ENCODE results near the gene TPBGL.

Gene TPBGL

DNA sequence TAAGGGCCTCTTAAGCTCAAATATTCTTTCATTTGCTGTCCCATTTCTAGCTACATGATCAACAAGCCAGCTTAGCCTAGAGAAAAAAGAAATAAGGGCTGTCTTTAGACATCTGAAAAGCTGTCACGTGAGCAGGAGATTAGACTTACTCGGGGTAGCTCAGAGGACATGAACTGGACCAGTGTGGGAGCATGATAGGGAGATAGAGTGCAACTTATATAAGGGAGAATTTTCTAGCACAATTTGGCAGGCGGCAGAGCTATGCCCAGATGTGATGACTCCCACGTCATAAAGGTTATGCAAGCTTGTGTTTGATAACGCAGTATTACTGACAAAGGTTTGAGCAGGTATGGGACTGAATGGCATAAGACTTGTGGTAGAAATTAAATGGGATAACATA is 28.2 kb upstream of the TPBGL start:
- DNase-seq (ENCODE audit: low read depth): no peak
- TF ChIP-seq, protein P1, sequence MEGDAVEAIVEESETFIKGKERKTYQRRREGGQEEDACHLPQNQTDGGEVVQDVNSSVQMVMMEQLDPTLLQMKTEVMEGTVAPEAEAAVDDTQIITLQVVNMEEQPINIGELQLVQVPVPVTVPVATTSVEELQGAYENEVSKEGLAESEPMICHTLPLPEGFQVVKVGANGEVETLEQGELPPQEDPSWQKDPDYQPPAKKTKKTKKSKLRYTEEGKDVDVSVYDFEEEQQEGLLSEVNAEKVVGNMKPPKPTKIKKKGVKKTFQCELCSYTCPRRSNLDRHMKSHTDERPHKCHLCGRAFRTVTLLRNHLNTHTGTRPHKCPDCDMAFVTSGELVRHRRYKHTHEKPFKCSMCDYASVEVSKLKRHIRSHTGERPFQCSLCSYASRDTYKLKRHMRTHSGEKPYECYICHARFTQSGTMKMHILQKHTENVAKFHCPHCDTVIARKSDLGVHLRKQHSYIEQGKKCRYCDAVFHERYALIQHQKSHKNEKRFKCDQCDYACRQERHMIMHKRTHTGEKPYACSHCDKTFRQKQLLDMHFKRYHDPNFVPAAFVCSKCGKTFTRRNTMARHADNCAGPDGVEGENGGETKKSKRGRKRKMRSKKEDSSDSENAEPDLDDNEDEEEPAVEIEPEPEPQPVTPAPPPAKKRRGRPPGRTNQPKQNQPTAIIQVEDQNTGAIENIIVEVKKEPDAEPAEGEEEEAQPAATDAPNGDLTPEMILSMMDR (conservative IDR thresholded peaks at IDR 0.05; ENCODE audit: low read length): no peak
- no peak overlapping the region for H3K4me3 ChIP-seq (ENCODE audit: low read length)

DNA sequence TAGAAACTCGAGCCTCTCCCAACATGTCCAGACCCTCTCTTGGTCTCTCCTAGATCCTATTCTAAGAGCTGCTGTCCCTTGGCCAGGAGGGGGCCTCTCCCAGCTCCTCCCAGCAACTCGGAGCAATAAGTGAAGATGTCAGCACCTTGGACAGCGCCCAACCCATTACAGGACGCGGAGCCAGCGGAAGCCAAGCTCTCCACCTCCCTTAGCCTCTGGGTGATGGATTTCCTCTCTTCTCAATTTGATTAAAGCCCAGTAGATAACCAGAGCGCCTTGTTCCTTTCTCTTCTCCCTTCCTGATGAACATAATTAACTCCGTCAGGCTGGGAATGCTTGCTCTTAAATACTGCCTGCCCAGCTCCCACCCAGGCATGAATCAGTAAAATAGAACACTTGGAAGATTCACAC is 26.2 kb upstream of the TPBGL start:
- TF ChIP-seq, protein P1 (conservative IDR thresholded peaks at IDR 0.05; ENCODE audit: low read length): peak; percentile 42
- DNase-seq (ENCODE audit: low read depth): peak; percentile 54
- H3K4me3 ChIP-seq (ENCODE audit: low read length): no peak overlapping the region

DNA sequence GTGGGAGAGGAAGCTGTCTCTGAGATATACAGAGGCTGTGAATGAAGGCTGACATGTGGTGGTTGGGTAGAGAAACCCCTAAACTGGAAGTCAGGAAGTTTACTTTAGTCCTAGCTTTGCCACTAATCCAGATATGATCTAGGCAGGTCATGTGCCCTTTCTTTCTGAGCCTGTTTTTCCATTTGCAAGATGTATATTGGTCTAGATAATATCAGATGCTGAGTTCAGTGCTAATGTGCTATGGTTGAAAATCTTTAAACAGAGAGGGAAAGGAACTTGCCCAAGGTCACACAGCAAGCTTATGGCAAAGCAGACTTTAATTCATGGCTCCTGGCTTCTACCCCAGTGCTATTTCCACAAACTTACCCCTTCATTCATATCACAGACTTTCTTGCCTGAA is 25.7 kb upstream of the TPBGL start:
- no peak for DNase-seq (ENCODE audit: low read depth)
- TF ChIP-seq, protein P1 (conservative IDR thresholded peaks at IDR 0.05; ENCODE audit: low read length): no peak
- no peak overlapping the region for H3K4me3 ChIP-seq (ENCODE audit: low read length)

DNA sequence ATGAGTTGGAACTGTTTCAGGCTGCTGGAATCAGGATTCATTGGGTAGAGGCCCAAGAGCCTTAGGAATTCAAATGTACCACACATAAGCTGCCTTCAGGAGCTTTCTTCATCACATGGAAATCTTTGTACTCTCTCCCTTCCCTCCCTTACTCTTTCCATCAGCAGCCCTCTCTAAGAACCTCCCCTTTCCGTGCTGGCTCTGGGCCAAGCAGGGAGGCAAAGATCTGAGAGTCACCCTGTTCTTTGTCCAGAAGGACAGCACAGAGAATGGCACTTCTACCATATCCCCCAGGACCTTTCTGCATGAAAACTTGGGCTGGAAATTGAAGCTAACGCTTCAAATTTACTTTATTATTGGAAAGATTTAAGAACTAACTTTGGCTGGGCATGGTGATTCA is 20.7 kb upstream of the TPBGL start:
- DNase-seq (ENCODE audit: low read depth): no peak
- no peak overlapping the region for H3K4me3 ChIP-seq (ENCODE audit: low read length)
- TF ChIP-seq, protein P1 (conservative IDR thresholded peaks at IDR 0.05; ENCODE audit: low read length): no peak

DNA sequence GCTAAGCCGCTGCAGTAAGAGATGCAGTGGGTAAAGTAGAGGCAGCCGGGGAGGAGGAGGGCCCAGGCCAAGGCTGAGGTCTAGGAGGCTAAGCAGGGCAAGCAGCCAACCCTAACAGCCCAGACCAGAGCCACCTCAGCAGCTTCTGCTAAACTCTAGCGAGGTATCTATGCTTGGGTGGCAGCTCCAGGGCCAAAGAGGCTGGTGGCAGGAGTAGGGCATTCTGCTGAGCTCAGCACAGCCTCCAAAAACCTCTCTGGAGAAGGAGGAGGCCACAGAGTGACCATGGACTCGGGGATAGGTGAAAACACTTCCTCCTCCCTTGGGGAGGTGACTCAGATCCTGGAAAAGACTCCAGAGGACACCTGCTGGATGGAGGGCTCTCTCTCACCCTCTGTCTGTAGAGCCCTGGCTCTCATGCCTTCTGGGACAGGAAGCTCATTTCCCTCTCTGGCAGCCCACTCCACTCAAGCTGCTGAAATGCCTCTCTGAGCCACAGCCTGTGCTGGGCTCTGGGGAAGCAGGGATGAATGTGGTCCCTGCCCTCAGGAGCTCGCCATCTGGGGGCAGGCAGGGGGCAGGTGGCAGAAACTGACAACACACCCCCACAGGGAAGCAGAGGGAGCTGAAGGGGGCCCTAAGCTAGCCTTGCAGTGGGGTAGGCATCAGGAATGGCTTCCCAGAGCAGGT is 16.5 kb upstream of the TPBGL start:
- TF ChIP-seq, protein P1 (conservative IDR thresholded peaks at IDR 0.05; ENCODE audit: low read length): no peak
- no peak for DNase-seq (ENCODE audit: low read depth)
- no peak overlapping the region for H3K4me3 ChIP-seq (ENCODE audit: low read length)

DNA sequence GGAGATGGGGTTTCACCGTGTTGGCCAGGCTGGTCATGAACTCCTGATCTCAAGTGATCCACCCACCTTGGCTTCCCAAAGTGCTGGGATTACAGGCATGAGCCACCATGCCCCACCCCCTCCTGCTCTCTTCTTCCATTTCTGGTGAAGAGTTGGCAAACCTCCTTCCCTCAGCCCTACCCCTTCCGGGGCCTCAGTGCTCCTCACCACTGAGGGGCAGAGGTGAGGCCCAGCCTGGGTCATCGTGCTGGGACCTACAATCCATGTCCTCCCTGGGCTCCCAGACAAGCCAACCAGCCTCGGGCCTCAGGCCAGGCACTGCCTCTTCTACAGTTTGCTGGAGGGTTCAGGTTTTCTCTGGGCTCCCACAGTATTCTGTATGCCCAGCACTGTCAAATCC is 14.8 kb upstream of the TPBGL start:
- H3K4me3 ChIP-seq (ENCODE audit: low read length): no peak overlapping the region
- TF ChIP-seq, protein P1 (conservative IDR thresholded peaks at IDR 0.05; ENCODE audit: low read length): no peak
- no peak for DNase-seq (ENCODE audit: low read depth)

DNA sequence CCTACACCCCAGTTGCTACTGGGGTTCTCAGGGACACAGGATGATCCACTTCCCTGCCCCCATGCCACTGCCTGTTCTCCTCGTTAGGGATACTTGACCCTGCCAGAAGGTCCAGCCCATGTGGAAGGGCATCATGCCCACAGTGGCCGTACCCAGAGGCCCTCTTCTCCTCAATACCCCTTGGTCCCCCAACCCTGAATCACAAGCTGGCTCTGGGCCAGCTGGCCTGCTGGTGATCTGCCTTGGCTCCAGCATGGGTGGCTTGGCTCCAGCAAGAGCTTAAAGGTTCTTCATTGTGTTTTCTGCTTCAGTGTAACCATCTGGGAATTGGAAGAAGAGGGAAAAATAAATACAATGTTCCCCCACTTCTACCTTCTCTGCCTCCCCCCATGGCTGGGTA is 11.1 kb upstream of the TPBGL start:
- no peak for DNase-seq (ENCODE audit: low read depth)
- no peak overlapping the region for H3K4me3 ChIP-seq (ENCODE audit: low read length)
- TF ChIP-seq, protein P1 (conservative IDR thresholded peaks at IDR 0.05; ENCODE audit: low read length): no peak
